Caki2 (cell line): ENCODE data around the gene SMIM41. TPM values are rescaled to one million over a fixed set of nuclear protein-coding genes. Genes with fewer than 3 reads are reported as not detected.

ENCODE experiments used
- DNase-seq: peaks from one replicate; pipeline ENCODE4 v3.0.0-alpha.2; 2015; ENCODE audit warnings: low read depth
- in situ Hi-C: cut with HindIII; loops from 2 replicates; pipeline ENCODE4 v1.10.0; 2016; ENCODE audit warnings: low sequenced_read_pairs, low pct_unique_long_range_greater_than_20kb, mixed read lengths
- total RNA-seq: library from RNA; depleted of rRNA; stranded (reverse); fragments of >200 nt; shearing (Covaris generic); gene quantifications from 2 replicates; pipeline ENCODE4 v1.2.3, GENCODE V29; 2014; ENCODE audit warnings: low replicate concordance

SMIM41 gene
- total RNA-seq, 1 experiment from 2014 or later = not detected

GRCh38 chr12:52060498-52061177 lies 18.9 kb upstream of the SMIM41 start:
- no peak for DNase-seq
- in situ Hi-C loops = no loop called here

DNA sequence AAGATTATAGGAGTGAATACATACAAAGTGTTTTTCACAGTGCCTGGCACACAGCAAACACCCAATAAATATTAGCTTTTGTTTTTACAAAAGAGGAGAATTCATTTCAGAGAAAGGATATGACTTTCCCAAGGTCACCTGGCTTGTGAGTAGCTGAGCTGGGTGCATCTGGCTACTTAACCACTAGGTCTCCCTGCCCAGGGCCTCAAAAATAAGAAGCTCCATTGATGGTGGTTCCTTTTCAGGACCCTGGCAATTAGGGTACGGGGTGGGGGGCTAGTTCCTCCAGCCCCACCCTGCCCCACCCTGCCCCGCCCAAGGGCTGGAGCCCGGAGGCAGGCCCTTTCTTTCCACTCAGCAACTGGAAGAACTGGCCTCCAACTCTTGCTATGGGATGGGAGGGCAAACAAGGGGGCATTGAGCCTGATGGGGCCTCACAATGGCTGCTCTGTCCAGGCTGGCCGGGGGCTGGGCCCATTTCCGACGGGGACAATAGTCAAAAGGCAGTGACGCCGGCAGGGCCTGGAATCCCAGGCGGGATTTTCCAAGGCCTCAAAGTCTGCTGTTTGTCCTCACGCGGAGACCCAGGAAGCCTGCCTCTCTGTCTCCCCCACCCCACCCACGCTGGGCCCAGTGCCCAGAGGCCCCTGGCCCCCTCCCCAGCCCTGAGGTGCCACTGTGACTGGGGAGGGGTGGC lies 17.9 kb upstream of the SMIM41 start:
- in situ Hi-C loops = no loop called here
- DNase-seq = no peak

DNA sequence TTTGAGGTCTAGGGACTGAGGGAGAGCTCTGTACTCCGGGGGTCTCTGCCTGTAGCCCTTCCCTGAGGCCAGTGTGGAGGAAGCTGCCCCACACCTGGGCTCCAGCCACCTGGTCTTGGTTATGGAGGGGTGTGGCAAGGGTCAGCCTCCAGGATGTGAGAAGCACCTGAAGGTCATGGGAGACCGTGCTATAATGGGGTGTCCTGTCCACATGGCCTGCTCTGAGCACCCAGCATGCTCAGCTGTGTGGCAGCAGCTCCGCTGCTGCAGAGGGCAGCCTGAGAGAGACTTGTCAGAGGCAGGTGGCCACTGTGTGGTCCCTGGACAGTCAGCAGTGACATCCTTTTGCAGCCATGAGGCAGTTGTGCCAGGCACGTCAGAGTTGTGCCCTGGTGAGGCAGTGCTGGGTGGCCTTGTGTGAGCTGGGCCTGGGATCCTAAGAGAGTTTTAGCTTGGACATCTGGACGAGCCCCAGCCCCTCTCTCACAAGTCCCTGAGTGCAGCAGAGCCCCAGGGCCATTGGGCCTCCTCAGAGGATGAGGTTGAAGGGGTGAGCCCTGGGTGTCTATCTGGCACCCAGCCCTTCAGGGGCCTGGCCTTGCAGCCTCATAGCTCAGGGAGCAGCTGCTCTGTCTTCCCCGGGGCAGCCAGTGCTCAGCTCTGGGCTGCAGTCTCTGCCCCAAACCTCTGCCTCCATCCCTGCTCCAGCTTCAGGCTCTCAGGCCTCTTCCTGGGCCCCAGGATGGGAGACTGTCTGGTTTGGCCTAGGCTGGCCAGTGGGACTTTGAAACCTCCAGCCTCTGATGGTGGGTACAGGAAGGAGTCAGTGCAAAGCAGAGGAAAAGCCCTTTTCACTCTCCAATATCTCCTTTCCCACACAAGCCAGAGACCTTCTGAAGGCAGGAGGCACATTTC lies 17.1 kb upstream of the SMIM41 start:
- in situ Hi-C loops = no loop called here
- DNase-seq = no peak

DNA sequence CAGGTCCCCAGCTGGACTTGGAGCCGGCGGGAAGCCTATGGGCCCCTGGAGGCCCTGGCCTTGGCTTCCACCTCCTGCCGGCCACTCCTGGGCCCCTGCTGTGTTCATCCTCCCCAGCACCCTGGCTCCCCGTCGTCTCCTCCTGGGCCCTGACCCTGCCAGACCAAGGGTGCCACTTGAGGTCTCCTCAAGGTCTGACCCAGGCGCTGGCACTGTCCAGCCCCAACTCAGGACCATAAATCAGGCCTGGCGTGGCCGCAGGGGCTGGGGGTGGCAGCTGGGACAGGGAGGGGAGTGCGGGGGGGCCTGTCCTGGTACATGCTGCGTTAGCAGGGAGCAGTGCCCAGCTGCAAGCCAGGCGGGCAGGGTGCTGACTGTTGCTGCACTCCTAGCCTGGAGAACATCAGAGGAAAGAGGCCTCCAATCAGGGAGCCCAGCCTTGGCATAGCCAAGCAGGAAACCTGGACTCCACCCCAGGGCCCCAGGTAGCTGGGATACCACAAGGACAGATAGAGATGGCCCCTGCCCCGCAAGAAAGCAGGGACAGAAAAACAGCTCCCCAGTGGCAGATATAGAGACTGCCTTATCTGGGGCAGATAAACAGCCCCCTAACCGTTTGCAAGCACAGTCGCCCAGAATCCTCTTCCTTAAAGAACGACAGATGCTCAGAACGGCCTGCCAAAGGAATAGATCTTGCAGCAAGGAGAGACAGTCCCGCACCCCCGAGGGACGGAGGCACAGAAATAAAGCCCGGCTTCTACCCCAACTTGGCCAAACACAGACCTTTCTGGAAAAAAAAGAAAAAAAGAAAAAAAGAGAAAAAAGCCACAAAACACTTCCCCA lies 16.2 kb upstream of the SMIM41 start:
- in situ Hi-C loops = no loop called here

GRCh38 chr12:52063981-52064649 lies 15.4 kb upstream of the SMIM41 start:
- in situ Hi-C loops = no loop called here
- DNase-seq = no peak

More for the DNA sequence above, 16.2 kb upstream of the SMIM41 start:
- DNase-seq = no peak

GRCh38 chr12:52066346-52067080 lies 13.0 kb upstream of the SMIM41 start:
- no peak for DNase-seq
- in situ Hi-C loops = no loop called here

DNA sequence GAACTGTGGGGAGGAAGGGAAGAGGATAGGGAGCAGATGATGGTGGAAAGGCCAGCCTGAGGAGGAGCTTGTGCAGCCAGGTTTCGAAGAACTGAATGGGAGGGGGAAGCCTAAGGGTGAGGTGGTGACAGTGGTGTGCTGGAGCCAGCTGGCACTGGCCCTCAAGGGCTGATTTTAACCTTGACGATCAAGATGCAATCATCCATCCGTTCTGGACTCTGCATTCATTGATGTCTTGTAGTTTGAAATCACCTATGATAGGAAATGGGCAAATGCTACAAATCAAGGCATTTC lies 12.5 kb upstream of the SMIM41 start:
- no peak for DNase-seq
- in situ Hi-C loops = no loop called here

- in situ Hi-C loops = no loop called here
- DNase-seq = peak; percentile 97
Measured at GRCh38 chr12:52069327-52070184, 9.9 kb upstream of the SMIM41 start, which contains the start of gene ATG101. Gene ATG101, plus strand, starts transcription at chr12:52069978. Its CDS starts 3,673 bp downstream, at chr12:52073651.

GRCh38 chr12:52070185-52070925 lies 9.1 kb upstream of the SMIM41 start:
- in situ Hi-C loops = no loop called here
- DNase-seq = no peak

GRCh38 chr12:52073531-52074381 lies 5.7 kb upstream of the SMIM41 start:
- no peak for DNase-seq
- in situ Hi-C loops = no loop called here

DNA sequence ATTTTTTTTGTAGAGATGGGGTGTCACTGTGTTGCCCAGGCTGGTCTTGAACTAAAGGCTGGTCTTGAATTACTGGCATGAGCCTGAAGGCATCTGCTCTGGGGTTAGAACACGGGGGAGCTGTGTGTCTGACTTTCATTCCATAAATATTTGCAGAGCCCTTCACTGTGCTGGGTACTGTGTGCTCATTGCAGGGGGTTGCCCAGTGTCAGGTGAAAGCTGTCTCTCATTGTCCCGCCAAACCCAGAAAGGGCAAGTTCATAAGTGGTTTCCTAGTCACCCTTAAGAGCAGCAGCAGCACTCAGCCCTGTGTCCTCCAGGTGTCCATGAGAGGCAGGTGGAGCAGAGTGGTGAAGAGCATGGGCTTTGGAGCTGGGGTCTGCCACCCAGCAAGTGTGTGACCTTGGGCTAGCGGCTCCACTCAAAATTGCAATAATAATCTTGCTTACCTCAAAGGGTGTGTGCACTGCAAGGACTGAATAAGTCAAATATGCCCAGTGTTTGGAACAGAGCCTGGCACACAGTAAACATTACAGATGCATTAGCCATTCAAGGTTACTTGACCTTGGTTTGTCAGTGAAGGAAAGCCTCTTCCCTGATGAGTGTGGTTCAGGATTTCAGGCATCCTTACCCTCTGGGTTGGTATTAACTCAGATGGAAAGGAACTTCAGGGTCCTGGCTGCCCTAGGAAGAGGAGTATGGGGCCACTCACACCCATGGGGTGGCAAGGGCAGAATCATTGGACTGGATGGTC lies 4.4 kb upstream of the SMIM41 start:
- no peak for DNase-seq
- in situ Hi-C loops = no loop called here

DNA sequence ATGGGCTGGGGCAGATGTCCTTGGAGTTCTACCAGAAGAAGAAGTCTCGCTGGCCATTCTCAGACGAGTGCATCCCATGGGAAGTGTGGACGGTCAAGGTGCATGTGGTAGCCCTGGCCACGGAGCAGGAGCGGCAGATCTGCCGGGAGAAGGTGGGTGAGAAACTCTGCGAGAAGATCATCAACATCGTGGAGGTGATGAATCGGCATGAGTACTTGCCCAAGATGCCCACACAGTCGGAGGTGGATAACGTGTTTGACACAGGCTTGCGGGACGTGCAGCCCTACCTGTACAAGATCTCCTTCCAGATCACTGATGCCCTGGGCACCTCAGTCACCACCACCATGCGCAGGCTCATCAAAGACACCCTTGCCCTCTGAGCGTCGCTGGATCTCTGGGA lies 2.7 kb upstream of the SMIM41 start:
- in situ Hi-C loops = no loop called here
- DNase-seq = no peak

DNA sequence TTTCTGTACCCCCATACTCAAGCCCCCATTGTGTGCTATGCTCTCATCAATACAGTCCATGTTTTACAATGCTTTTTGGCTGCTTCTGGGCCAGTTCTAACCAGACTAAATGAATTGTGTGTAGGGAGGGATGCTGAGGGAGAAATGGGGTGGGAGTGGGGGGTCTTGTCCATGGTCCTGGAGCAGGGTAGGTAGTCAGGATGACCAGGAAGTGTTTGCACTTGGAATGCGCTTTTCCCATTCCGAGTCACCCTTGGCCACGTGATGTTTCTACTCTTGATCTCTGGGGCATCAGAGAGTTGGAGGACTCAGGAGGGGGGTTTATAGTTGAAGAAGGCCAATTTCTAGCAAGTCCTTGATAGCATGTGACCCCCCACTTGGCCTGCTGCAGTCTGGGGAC lies 1.2 kb upstream of the SMIM41 start:
- DNase-seq = no peak
- in situ Hi-C loops = no loop called here
